Adrenal gland (tissue), 12 donors: ENCODE data around the gene CCDC159. TPM values are rescaled to one million over a fixed set of nuclear protein-coding genes. Genes with fewer than 3 reads are reported as not detected.
A peak's percentile ranks its signal among the peaks of the same experiment; 100 is the strongest.

Experiments used
- DNase-seq, 7 donors: peaks; one replicate each; pipeline ENCODE4 v3.0.0-alpha.2; 2019 to 2020
- H3K27ac ChIP-seq, 5 donors: fragments of 200-600 bp; sonication (generic) in 4 of 5; 1 replicate in 3 of 5; 2 replicates in 2 of 5; pipeline versions ENCODE4 v1.5.1 to v1.8.0; 2016 to 2020; ENCODE audit warnings: mild to moderate bottlenecking in 1 of 5
- H3K27me3 ChIP-seq: fragments of 200-600 bp; 2 replicates; pipeline ENCODE4 v1.8.0; 2021
- H3K36me3 ChIP-seq, 2 donors: fragments of 200-600 bp; replicated peaks in 1 of 2; 1 replicate in 1 of 2; 2 replicates in 1 of 2; pipeline versions ENCODE4 v1.5.1 to v1.8.0; 2018 to 2022
- H3K4me1 ChIP-seq, 2 donors: fragments of 200-600 bp; replicated peaks in 1 of 2; 1 replicate in 1 of 2; 2 replicates in 1 of 2; pipeline versions ENCODE4 v1.5.1 to v1.8.0; 2018 to 2021
- H3K4me3 ChIP-seq, 4 donors: fragments of 200-600 bp; sonication (generic) in 3 of 4; one replicate each; pipeline ENCODE4 v1.5.1; 2016 to 2018
- H3K9me3 ChIP-seq, 3 donors: fragments of 200-600 bp; sonication (generic) in 1 of 3; replicated peaks in 1 of 3; 1 replicate in 2 of 3; 2 replicates in 1 of 3; pipeline versions ENCODE4 v1.5.1 to v1.8.0; 2016 to 2021
- POLR2A ChIP-seq, 2 donors: fragments of 450-650 bp; IDR thresholded peaks; one replicate each; pipeline ENCODE4 v1.6.1; 2017; ENCODE audit warnings: antibody characterized with exemption in 2 of 2, mild to moderate bottlenecking in 2 of 2, moderate library complexity in 1 of 2
- WGBS, 4 donors: extraction: QIAGEN DNeasy Blood & Tissue Kit in 2 of 4; methylation state at CpG; one replicate each; pipeline versions ENCODE4 v1.1.5 to v1.1.7; 2013 to 2017; 5-methylcytosine and 5-hydroxymethylcytosine counted together
- intact Hi-C, 2 donors: fragments of 100-400 bp; cut with DNase I; formaldehyde crosslinking; loops; one replicate each; pipeline versions ENCODE4 v1.14.1 to v1.15.0; 2022 to 2023
- polyA plus RNA-seq, 3 donors: library from polyadenylated mRNA; stranded (reverse); fragments of 200-250 nt in 2 of 3; fragments of 350-450 nt in 1 of 3; fragmentation: Illumina TruSeq in 1 of 3; extraction: RNeasy Lipid Tissue Mini Kit (QIAGEN cat#74804) in 1 of 3; gene quantifications; one replicate each; pipeline ENCODE4 v1.2.3, GENCODE V29; 2013 to 2014
- total RNA-seq, 9 donors: library from RNA; depleted of rRNA in 4 of 9; stranded (reverse); fragments of >200 nt in 4 of 9; fragments of 120-200 nt in 1 of 9; fragmentation: NEBNext Ultra II Directional in 1 of 9; extraction: Animal tissue kit (Norgen Biotek cat#: 25700) in 1 of 9; gene quantifications; one replicate each; pipeline versions ENCODE4 v1.1.0 to v1.2.4, GENCODE V29; 2013 to 2023
- TF ChIP-seq, protein P1 (sequence below), 6 experiments: fragments of 450-650 bp in 4 of 6; fragments of 200-600 bp in 2 of 6; sonication (generic) in 1 of 6; IDR thresholded peaks; 1 replicate in 5 of 6; 2 replicates in 1 of 6; pipeline versions ENCODE4 v1.5.1 to v1.8.0; 2016 to 2021; ENCODE audit warnings: antibody characterized with exemption in 6 of 6, mild to moderate bottlenecking in 2 of 6, moderate library complexity in 1 of 6
- donor health status: healthy with polysubstance abuse.
- donor health status: Bipolar disorder and iron deficiency.
- donor health status: DM: yes; HTN: yes; CAD: no.
- donor health status: DM: no; HTN: no; CAD: no.
- donor health status: DM: no; HTN: no; CAD: no.
- donor health status: DM: yes; HTN: yes; CAD: no.

CCDC159 gene
- total and polyA plus RNA-seq, 12 donors = 24.1 to 479 (median 58.8) TPM

DNA sequence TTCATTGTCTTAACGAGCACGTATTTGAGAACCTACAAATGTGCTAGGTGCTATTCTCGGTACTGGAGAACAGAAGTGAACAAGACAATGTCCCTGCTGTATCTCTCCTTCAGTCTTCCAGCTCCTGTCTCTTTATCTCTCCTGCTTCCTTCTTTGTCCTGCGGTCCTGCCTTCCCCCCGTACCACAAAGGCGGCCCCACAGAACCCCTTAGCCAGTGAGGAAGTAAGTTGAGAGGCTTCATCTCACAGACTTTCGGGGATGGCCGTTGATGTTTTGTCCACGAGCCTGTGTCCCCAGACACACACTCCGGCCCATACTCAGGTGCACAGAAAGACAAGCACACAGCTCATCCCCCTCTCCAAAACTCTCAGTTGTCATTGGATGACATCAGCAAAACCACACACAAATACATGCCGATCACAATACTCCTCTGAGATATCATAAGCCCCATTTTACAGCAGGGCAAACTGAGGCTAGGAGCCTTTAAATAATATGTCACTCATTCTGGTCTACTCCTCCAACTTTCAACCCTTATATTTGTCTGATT is 27.6 kb downstream of the CCDC159 start:
- no peaks in the 10 kb centered on the region for H3K9me3 ChIP-seq
- TF ChIP-seq, protein P1, sequence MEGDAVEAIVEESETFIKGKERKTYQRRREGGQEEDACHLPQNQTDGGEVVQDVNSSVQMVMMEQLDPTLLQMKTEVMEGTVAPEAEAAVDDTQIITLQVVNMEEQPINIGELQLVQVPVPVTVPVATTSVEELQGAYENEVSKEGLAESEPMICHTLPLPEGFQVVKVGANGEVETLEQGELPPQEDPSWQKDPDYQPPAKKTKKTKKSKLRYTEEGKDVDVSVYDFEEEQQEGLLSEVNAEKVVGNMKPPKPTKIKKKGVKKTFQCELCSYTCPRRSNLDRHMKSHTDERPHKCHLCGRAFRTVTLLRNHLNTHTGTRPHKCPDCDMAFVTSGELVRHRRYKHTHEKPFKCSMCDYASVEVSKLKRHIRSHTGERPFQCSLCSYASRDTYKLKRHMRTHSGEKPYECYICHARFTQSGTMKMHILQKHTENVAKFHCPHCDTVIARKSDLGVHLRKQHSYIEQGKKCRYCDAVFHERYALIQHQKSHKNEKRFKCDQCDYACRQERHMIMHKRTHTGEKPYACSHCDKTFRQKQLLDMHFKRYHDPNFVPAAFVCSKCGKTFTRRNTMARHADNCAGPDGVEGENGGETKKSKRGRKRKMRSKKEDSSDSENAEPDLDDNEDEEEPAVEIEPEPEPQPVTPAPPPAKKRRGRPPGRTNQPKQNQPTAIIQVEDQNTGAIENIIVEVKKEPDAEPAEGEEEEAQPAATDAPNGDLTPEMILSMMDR (IDR thresholded peaks at IDR 0.05) = no peak
- TF ChIP-seq POLR2A (IDR thresholded peaks at IDR 0.05) = no peak
- DNase-seq = no peak
- H3K36me3 ChIP-seq = no peaks in the 10 kb centered on the region
- peak overlapping the region in 4 of 5 donors; percentile 78 to 97 (median 88) for H3K27ac ChIP-seq
- intact Hi-C loops = no loop called here
- H3K4me1 ChIP-seq = peaks cover 35 to 47% of the 10 kb centered on the region in 2 donors
- 31 to 53% (median 45%) methylated on average over 11 of the region's 11 CpGs for WGBS, 4 donors
- no peaks in the 10 kb centered on the region for H3K27me3 ChIP-seq
- peak overlapping the region in 2 of 4 donors; percentile 47 to 55 for H3K4me3 ChIP-seq

DNA sequence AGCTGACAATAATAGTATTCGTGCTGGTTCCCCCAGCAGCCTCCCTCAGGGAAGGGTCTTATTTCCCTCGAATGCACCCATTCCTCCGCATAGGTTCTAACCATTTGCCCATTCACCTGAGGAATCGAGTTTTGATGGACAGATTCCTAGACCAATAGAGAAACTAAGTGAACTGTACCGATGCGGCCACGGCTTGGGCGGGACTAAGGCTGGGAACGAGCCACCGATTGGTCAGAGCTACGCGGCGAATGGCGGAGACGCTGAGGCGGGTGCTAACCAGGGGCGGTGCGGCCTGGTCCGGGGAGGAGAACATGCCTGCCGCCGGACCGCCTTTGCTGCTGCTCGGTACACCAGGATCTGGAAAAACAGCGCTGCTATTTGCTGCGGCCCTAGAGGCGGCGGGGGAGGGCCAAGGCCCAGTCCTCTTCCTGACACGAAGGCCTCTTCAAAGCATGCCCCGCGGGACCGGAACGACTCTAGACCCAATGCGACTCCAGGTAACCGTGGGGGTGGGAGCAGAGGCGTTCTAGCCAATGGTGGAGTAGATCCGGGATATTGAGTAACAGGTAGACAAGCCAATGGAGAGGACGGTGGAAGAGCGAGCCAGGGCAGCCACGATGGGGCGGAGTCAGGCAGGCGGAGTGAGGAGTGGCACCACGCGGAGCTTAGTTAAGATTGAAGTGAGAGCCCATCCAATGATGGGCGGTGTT is 28.3 kb downstream of the CCDC159 start, which contains the start of gene SWSAP1:
SWSAP1 (plus strand) TSS at position 234 of the 710 bp plus-strand sequence; CDS start at position 249, 15 bp downstream.
- Histone ChIP-seq H3K9me3 (no peaks in the 10 kb centered on the region), H3K4me3 (peak within 1 kb of the TSS; percentile 47 to 74 (median 51)), H3K4me1 (peaks cover 35 to 49% of the 10 kb centered on the region in 2 donors), H3K36me3 (no peaks in the 10 kb centered on the region), H3K27me3 (no peaks in the 10 kb centered on the region), H3K27ac (peak within 1 kb of the TSS; percentile 84 to 97 (median 88))
- peak in 1 of 2 donors; percentile 73 for TF ChIP-seq POLR2A (IDR thresholded peaks at IDR 0.05)
- TF ChIP-seq, protein P1 (IDR thresholded peaks at IDR 0.05) = no peak
- DNase-seq = peak; percentile 97 to 100 (median 99)
- intact Hi-C loops = no loop called here
- 0 to 1% (median 1%) methylated on average over 13 to 44 of the region's 44 CpGs for WGBS, 4 donors

DNA sequence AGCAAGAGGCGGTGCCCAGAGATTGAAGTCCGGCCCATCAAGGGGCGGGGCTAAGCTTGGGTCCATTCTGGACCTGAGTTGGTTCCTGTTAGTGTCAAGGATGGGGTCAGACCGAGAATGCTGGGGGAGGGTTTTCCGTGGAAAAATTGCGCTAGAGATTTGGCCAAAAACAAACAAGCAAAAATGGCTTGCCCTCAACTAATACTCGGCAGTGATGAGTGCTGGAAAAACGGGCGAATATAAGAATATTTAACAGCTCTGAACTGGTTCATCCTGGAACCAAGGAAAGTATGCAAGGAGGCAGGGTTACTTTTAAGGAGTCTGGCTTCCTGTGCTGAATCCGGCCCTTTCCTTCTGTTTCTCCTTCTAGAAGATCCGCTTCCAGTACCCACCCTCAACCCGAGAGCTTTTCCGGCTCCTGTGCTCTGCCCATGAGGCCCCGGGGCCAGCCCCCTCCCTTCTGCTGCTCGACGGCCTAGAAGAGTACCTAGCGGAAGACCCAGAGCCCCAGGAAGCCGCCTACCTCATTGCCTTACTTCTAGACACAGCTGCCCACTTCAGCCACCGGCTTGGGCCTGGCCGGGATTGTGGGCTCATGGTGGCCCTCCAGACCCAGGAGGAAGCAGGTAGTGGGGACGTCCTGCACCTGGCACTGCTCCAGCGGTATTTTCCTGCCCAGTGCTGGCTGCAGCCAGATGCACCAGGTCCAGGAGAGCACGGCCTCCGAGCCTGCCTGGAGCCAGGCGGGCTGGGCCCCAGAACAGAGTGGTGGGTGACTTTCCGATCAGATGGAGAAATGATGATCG is 29.0 kb downstream of the CCDC159 start:
- intact Hi-C loops = no loop called here
- WGBS, 4 donors = 4 to 5% (median 5%) methylated on average over 23 to 27 of the region's 27 CpGs
- DNase-seq = peak; percentile 65 to 82 (median 70)

More for the DNA sequence above, 29.0 kb downstream of the CCDC159 start:
- Histone ChIP-seq H3K36me3 (no peaks in the 10 kb centered on the region), H3K9me3 (no peaks in the 10 kb centered on the region), H3K4me3 (peak overlapping the region; percentile 25 to 74 (median 51)), H3K27ac (peak overlapping the region; percentile 84 to 97 (median 88)), H3K27me3 (no peaks in the 10 kb centered on the region), H3K4me1 (peaks cover 38 to 55% of the 10 kb centered on the region in 2 donors)
- TF ChIP-seq POLR2A (IDR thresholded peaks at IDR 0.05) = peak; percentile 58 to 88
- TF ChIP-seq, protein P1 (IDR thresholded peaks at IDR 0.05) = no peak
